Retinal pigment epithelial cell (primary cell): ENCODE results near the gene ZNF581.

Experiments used
- DNase-seq: peaks from one replicate; pipeline ENCODE4 v3.0.0-alpha.2; 2010; ENCODE audit warnings: low read depth
- H3K4me3 ChIP-seq: 2 replicates; pipeline ENCODE4 v1.5.1; 2011; ENCODE audit warnings: mild to moderate bottlenecking, low read length, control low read depth, moderate library complexity
- TF ChIP-seq, protein P1 (sequence below): conservative IDR thresholded peaks from 2 replicates; pipeline ENCODE4 v1.5.1; 2011; ENCODE audit warnings: low read depth, low read length, control low read depth, inconsistent platforms

ZNF581 gene

DNA sequence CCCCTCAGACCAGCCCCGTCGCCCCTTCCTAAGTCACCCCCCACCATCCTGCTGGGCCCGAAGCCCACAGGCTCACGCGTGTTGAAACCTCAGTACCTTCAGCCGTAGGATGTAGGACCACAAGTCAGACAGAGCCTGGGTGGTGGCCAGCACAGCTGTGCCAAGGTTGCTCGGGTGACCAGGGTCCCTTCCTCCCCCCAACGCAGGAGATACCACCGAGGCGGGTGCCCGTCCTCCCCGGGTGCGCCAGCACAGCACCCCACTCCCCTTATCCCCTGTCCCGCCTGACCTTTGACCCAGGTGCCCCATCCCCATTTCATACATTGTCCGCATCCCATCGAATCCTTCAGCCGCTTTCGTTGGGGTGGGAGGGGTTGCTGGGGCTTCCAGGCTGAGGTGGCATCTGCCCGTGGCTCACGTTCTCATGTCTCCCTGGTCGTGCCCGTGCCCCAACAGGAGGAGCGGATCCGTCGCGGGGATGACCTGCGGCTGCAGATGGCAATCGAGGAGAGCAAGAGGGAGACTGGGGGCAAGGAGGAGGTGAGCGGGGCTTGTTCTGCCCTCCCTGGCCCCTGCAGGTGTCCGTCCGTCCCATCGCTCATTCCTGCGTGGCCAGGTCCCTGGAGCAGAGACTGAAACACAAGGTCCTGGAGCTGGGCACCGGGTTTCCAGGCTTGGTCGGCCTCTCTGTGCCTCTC is 46.1 kb downstream of the ZNF581 start:
- no peak overlapping the region for H3K4me3 ChIP-seq
- DNase-seq, result no peak
- TF ChIP-seq, protein P1, sequence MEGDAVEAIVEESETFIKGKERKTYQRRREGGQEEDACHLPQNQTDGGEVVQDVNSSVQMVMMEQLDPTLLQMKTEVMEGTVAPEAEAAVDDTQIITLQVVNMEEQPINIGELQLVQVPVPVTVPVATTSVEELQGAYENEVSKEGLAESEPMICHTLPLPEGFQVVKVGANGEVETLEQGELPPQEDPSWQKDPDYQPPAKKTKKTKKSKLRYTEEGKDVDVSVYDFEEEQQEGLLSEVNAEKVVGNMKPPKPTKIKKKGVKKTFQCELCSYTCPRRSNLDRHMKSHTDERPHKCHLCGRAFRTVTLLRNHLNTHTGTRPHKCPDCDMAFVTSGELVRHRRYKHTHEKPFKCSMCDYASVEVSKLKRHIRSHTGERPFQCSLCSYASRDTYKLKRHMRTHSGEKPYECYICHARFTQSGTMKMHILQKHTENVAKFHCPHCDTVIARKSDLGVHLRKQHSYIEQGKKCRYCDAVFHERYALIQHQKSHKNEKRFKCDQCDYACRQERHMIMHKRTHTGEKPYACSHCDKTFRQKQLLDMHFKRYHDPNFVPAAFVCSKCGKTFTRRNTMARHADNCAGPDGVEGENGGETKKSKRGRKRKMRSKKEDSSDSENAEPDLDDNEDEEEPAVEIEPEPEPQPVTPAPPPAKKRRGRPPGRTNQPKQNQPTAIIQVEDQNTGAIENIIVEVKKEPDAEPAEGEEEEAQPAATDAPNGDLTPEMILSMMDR, result no peak

DNA sequence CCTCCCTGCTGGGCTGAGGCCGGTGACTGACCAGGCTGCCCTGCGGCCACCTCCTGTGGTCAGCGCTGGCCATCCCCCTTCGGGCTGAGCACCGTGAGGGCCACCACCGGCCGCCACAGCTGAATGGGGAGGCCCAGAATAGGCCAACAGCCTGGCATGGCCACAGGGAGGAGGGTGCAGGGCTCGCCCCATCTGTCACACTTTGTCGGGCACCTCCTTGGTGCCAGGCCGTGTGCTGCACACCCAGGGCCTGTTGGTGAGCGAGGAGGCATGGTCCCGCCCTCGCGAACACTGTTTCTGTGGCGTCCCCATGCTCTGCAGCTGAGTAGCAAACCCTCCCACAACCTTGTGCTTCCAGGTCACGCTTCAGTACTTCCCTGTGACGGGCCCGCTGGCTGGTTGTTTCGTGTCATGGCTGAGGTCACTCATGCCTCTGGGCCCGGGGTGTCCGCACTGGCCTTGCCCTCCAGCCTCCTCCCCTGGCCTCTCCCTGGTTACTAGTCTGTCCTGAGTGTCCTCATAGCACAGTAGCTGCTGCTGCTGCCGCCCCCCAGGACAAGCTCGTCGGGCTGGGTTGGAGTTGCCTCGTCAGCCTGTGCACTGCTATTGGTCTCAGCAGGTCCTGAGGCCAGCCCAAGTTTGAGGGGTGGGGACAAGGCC is 46.8 kb downstream of the ZNF581 start:
- TF ChIP-seq, protein P1, result no peak
- no peak overlapping the region for H3K4me3 ChIP-seq
- no peak for DNase-seq

DNA sequence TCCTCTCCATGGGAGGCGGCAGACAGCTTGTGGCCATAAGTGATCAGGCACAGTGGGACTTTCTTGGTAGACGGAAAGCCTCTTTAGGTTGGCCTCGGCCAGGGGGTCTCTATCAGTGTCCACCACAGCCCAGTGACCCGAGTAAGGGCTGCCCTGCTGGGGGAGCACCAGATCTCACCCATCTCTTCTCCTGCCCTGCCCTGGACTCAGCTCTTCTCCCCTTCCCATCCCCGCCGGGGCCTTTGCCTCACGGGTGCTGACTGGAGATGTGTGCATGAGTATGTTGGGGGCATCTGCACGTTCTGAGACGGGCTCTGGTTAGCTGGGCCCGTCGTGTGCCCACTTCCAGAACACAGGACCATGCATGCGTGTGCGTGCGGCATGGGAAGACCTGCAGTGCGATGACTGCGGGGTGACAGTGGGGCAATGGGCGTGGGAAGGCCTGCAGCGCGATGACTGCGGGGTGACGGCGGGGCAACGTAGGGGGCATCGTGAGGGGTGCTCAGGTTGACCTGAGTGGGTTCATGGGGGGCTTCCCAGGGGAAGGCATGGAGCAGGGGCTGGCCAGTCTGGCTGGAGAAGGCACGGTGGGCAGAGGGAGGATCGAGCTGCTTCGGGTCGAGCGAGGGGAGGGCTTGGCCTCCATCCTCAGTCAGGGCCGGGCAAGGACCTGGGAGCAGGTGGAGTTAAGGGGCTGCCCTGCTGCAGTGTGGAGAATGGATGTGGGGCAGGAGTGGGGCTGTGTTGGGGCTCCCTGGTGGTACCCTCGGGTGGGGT is 47.5 kb downstream of the ZNF581 start:
- TF ChIP-seq, protein P1, result no peak
- H3K4me3 ChIP-seq, result no peak overlapping the region
- DNase-seq, result no peak

DNA sequence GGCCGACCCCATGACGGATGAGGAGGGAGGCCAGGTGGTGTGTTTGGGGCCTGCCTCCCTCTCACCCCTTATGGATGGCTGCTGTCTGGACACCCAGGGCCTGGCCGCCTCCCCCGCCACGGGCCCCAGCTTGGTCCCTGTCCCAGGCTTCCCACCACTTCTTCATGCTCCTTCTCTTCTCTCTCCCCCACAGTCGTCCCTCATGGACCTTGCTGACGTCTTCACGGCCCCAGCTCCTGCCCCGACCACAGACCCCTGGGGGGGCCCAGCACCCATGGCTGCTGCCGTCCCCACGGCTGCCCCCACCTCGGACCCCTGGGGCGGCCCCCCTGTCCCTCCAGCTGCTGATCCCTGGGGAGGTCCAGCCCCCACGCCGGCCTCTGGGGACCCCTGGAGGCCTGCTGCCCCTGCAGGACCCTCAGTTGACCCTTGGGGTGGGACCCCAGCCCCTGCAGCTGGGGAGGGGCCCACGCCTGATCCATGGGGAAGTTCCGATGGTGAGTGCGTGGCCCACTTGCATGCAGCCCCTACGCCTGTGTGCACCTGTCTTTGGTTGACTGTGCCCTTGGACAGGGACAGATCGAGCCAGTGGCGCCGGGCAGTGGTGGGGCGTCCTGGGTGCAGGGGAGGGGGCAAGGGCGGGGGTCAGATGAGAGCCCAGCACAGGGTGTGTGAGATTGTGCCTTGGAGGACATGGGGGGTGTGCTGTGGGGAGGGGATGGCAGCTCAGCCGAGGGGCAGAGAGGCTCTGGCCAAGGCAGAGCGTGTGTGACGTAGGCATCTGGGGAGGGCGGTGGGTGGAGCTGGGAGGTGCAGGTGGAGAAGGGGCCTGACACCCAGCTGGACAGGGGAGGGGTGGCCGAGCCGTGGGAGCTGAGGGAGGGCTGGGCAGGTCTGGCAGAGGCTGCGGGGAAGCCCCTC is 48.4 kb downstream of the ZNF581 start:
- TF ChIP-seq, protein P1, result no peak
- DNase-seq, result no peak
- no peak overlapping the region for H3K4me3 ChIP-seq

DNA sequence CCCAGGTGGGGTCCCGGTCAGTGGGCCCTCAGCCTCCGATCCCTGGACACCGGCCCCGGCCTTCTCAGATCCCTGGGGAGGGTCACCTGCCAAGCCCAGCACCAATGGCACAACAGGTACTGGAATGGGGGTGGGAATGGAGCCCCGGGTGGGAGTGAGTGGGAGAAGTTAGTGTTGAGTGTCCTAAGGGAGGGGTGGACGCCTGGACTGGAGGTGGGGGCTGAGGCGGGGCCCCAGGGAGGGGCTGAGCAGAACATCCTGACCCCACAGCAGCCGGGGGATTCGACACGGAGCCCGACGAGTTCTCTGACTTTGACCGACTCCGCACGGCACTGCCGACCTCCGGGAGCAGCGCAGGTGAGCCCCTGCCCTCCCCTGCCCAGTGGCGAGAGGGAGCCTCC is 49.2 kb downstream of the ZNF581 start:
- TF ChIP-seq, protein P1, result no peak
- no peak for DNase-seq

DNA sequence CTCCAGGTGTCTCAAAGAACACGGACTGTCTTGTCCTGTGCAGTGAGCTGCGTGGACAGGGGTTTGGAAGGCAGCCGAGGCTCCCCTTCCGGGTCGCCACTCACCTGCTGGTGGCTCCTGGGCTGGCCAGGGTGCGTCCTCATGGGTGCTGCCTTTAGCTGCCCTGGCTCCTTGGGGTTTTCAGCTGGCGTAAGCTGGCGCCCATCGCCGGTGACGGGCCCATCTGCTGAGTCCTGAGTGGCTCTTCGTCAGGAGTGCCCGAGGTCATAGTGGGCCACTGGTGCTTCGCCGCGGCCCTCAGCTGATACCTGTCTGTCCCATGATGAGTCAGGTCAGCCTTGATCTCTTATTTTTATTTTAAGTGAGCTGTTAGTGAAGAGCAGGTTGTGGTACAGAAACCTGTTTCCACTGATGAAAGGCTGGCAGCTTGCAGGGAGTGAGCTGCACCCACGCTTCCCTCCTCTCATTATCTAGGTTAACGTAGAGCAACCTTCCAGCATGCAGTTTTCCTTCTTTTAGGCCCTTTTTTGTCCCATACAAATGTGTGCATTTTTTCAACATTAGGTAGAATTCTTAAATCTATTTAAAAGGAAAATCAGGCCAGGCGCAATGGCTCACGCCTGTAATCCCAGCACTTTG is 50.0 kb downstream of the ZNF581 start:
- TF ChIP-seq, protein P1, result no peak
- no peak for DNase-seq

More for the DNA sequence above, 49.2 kb downstream of the ZNF581 start:
- no peak overlapping the region for H3K4me3 ChIP-seq

More for the DNA sequence above, 50.0 kb downstream of the ZNF581 start:
- H3K4me3 ChIP-seq, result no peak overlapping the region
